Ovary (tissue), 9 donors: ENCODE measurements around the gene TSHZ2. TPM values are rescaled to one million over a fixed set of nuclear protein-coding genes. Genes with fewer than 3 reads are reported as not detected.

Source experiments
- DNase-seq, 5 donors: peaks; one replicate each; pipeline ENCODE4 v3.0.0-alpha.2; 2019 to 2020
- H3K27ac ChIP-seq, 2 donors: fragments of 200-600 bp; one replicate each; pipeline versions ENCODE4 v1.5.1 to v1.8.0; 2019 to 2022
- H3K27me3 ChIP-seq: fragments of 200-600 bp; one replicate; pipeline ENCODE4 v1.8.0; 2022
- H3K36me3 ChIP-seq: fragments of 200-600 bp; sonication (generic); one replicate; pipeline ENCODE4 v1.5.1; 2019
- H3K4me1 ChIP-seq: one replicate; pipeline ENCODE4 v1.8.1; 2013; ENCODE audit warnings: mild to moderate bottlenecking, moderate library complexity; ENCODE audit not compliant: insufficient read depth
- H3K4me3 ChIP-seq: fragments of 200-600 bp; sonication (generic); one replicate; pipeline ENCODE4 v1.5.1; 2017
- H3K9me3 ChIP-seq, 2 donors: fragments of 200-600 bp in 1 of 2; sonication (generic) in 1 of 2; one replicate each; pipeline versions ENCODE4 v1.5.1 to v1.8.1; 2013 to 2019; ENCODE audit warnings: mild to moderate bottlenecking in 1 of 2, moderate library complexity in 1 of 2
- EP300 ChIP-seq: sonication (generic); formaldehyde crosslinking; IDR thresholded peaks from one replicate; pipeline ENCODE4 v1.6.1; 2017; ENCODE audit warnings: antibody characterized with exemption
- POLR2A ChIP-seq: fragments of 450-650 bp; IDR thresholded peaks from one replicate; pipeline ENCODE4 v1.6.1; 2017; ENCODE audit warnings: antibody characterized with exemption, mild to moderate bottlenecking, moderate library complexity
- WGBS, 3 donors: extraction: QIAGEN DNeasy Blood & Tissue Kit in 1 of 3; methylation state at CpG; one replicate each; pipeline versions ENCODE4 v1.1.5 to v1.1.7; 2013 to 2017; 5-methylcytosine and 5-hydroxymethylcytosine counted together
- intact Hi-C, 4 donors: fragments of 100-400 bp; cut with DNase I; formaldehyde crosslinking; loops; one replicate each; pipeline versions ENCODE4 v1.11.0 to v1.15.1; 2022 to 2023
- polyA plus RNA-seq, 2 donors: library from polyadenylated mRNA; stranded (reverse); fragments of 200-250 nt in 1 of 2; fragments of 350-450 nt in 1 of 2; fragmentation: Illumina TruSeq in 1 of 2; extraction: RNeasy Lipid Tissue Mini Kit (QIAGEN cat#74804) in 1 of 2; gene quantifications; one replicate each; pipeline ENCODE4 v1.2.3, GENCODE V29; 2013 to 2014
- total RNA-seq, 7 donors: library from RNA; depleted of rRNA in 2 of 7; stranded (reverse); fragments of >200 nt in 2 of 7; fragmentation: NEBNext Ultra II Directional in 3 of 7; extraction: Animal tissue kit (Norgen Biotek cat#: 25700) in 3 of 7; gene quantifications; one replicate each; pipeline versions ENCODE4 v1.1.0 to v1.2.4, GENCODE V29; 2016 to 2023
- TF ChIP-seq, protein P1 (sequence below), 3 donors: fragments of 450-650 bp in 2 of 3; fragments of 200-600 bp in 1 of 3; IDR thresholded peaks; one replicate each; pipeline versions ENCODE4 v1.5.1 to v1.8.0; 2016 to 2022; ENCODE audit warnings: antibody characterized with exemption in 3 of 3, mild to moderate bottlenecking in 1 of 3
- donor health status: DM: no; HTN: no; CAD: no; lungs with moderate emphysema.
- donor health status: DM: no; HTN: no; CAD: no.
- donor health status: Bipolar disorder and iron deficiency.
- donor health status: DM: yes; HTN: yes; CAD: no.
- donor health status: DM: no; HTN: no; CAD: no.
- donor health status: DM: yes; HTN: yes; CAD: no.

Gene TSHZ2
- total and polyA plus RNA-seq, 9 donors: 18.2 to 113 (median 40.2) TPM

DNA sequence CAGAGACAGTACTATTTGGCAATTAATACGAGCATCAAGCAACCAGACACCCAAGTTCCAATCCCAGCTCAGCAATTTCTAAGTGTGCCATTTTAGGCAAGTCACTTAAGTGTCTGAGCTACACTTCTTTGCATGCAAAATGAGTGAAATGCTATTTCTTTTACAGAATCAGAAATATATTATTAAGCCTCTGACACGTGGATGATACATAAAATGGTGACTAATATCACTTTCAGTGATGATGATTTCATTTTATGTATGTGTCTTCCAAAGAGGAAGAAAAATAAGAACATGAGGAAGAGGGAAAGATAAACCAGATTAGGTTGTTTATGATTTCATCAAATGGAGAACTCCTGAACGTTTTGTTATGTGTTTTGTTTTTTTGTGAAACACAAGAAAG is 158.6 kb downstream of the TSHZ2 start:
- WGBS, 3 donors: 55 to 57% (median 56%) methylated on average over 3 of the region's 3 CpGs
- H3K36me3 ChIP-seq: no peaks in the 10 kb centered on the region
- DNase-seq: no peak

DNA sequence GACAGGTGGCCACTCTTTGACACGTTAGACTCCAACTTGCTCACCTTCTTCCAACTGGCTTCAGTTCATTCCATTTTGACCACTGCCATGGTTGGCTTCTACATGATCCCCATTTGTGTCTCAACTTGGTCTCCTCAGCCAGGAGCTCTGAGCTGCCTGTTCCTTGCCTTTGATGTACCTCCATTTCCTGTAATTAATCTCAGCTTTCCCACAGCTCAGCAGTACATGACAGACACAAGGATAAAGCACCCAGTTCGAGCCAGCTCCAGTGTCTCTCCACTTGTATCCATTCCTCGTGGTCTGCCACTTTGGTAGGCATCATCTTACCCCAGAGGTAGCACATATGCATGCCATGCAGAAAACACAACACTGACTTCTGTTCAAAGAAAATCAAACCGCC is 161.0 kb downstream of the TSHZ2 start:
- 61 to 62% (median 62%) methylated on average over 4 of the region's 4 CpGs for WGBS, 3 donors
- TF ChIP-seq POLR2A (no peak), EP300 (no peak)
- TF ChIP-seq, protein P1, sequence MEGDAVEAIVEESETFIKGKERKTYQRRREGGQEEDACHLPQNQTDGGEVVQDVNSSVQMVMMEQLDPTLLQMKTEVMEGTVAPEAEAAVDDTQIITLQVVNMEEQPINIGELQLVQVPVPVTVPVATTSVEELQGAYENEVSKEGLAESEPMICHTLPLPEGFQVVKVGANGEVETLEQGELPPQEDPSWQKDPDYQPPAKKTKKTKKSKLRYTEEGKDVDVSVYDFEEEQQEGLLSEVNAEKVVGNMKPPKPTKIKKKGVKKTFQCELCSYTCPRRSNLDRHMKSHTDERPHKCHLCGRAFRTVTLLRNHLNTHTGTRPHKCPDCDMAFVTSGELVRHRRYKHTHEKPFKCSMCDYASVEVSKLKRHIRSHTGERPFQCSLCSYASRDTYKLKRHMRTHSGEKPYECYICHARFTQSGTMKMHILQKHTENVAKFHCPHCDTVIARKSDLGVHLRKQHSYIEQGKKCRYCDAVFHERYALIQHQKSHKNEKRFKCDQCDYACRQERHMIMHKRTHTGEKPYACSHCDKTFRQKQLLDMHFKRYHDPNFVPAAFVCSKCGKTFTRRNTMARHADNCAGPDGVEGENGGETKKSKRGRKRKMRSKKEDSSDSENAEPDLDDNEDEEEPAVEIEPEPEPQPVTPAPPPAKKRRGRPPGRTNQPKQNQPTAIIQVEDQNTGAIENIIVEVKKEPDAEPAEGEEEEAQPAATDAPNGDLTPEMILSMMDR (IDR thresholded peaks at IDR 0.05): no peak
- Histone ChIP-seq H3K36me3 (no peaks in the 10 kb centered on the region), H3K4me1 (peaks cover 14% of the 10 kb centered on the region), H3K9me3 (no peaks in the 10 kb centered on the region), H3K4me3 (no peak overlapping the region), H3K27me3 (no peaks in the 10 kb centered on the region), H3K27ac (no peak overlapping the region)
- intact Hi-C loops: no loop called here
- no peak for DNase-seq

More for the DNA sequence above, 158.6 kb downstream of the TSHZ2 start:
- Histone ChIP-seq H3K4me3 (no peak overlapping the region), H3K27me3 (no peaks in the 10 kb centered on the region), H3K27ac (no peak overlapping the region), H3K4me1 (peaks cover 9% of the 10 kb centered on the region), H3K9me3 (no peaks in the 10 kb centered on the region)
- TF ChIP-seq EP300 (no peak), POLR2A (no peak)
- TF ChIP-seq, protein P1 (IDR thresholded peaks at IDR 0.05): no peak
- intact Hi-C loops: no loop called here

DNA sequence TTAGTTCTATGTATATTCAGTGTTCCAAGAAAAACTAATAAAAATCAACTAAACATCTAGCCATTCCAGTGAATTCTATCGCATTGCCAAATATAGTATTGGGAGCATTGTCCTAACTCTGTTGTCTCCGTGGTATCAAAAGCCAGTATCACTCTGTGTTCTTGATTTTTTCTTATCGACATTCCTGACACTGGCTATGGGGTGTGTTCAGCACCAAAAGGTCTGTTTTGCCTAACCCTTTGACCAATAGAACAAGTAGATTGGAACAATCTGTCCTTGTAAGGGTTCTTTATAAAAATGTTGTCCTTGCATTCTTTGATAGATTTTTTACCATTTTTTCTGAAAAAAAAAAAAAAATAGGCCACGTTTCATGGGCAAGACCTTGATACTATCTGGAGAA is 161.5 kb downstream of the TSHZ2 start:
- Histone ChIP-seq H3K4me3 (no peak overlapping the region), H3K27ac (no peak overlapping the region), H3K9me3 (no peaks in the 10 kb centered on the region), H3K4me1 (peaks cover 14% of the 10 kb centered on the region), H3K36me3 (no peaks in the 10 kb centered on the region), H3K27me3 (no peaks in the 10 kb centered on the region)
- WGBS, 3 donors: 16 to 38% (median 28%) methylated on average over 4 of the region's 4 CpGs
- TF ChIP-seq, protein P1 (IDR thresholded peaks at IDR 0.05): no peak
- TF ChIP-seq EP300 (no peak), POLR2A (no peak)
- no peak for DNase-seq
- intact Hi-C loops: no loop called here

DNA sequence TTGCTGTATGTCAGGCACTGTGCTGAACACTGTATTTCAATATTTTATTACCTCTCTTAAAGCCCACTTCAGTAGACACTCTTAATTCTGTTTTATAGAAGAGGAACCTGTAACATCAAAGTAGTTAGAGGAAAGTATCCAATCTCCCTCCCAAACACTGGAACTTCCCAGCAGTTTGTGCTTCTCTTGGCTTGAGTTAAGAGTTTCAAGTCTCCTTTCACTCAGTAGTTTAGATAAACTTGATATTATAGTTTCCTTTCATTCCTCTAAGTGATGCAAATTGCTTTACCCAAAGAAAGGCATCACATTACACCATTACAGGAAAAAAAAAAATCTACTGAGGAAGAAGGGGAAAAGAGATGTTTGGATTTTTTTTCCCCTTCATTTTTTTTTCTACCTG is 164.3 kb downstream of the TSHZ2 start:
- Histone ChIP-seq H3K4me3 (no peak overlapping the region), H3K27ac (no peak overlapping the region), H3K9me3 (no peaks in the 10 kb centered on the region), H3K36me3 (no peaks in the 10 kb centered on the region), H3K4me1 (peaks cover 14% of the 10 kb centered on the region), H3K27me3 (no peaks in the 10 kb centered on the region)
- no peak for DNase-seq
- intact Hi-C loops: loop anchor here in 1 of 4 donors (5.0 kb wide), 1 partner anchor 39 kb away; no protein-coding TSS in a partner anchor
- TF ChIP-seq POLR2A (no peak), EP300 (no peak)
- TF ChIP-seq, protein P1 (IDR thresholded peaks at IDR 0.05): no peak
